22Rv1 (cell line): ENCODE data around the gene MYO1D.

ENCODE experiments used
- CTCF ChIP-seq: fragments of 450-650 bp; IDR thresholded peaks from 2 replicates; pipeline ENCODE4 v1.5.1; 2017; ENCODE audit warnings: mild to moderate bottlenecking
- ZFX ChIP-seq: fragments of 450-650 bp; IDR thresholded peaks from 2 replicates; pipeline ENCODE4 v1.6.1; 2017; ENCODE audit warnings: antibody characterized with exemption, borderline replicate concordance

GRCh38 chr17:32877164-32877764 lies 340 bp upstream of the MYO1D start:
- TF ChIP-seq CTCF (peak; percentile 97), ZFX (no peak)
